OCI-LY7 (cell line): ENCODE measurements around the gene FKBP6.
"Not testable (repeated sequence)": the region's sequence is repeated elsewhere in the genome, so short reads cannot be mapped to it uniquely, and the experiment has no call there.

Experiments used
- EZH2phosphoT487 ChIP-seq: fragments of 200-600 bp; sonication (generic); IDR thresholded peaks from 2 replicates; pipeline ENCODE4 v1.6.1; 2018; ENCODE audit warnings: low read depth, borderline replicate concordance, mild to moderate bottlenecking, mixed run types, antibody characterized with exemption, low read length, moderate library complexity, mixed read lengths
- TF ChIP-seq, protein P1 (sequence below): fragments of 200-600 bp; sonication (generic); conservative IDR thresholded peaks from 2 replicates; pipeline ENCODE4 v1.5.1; 2014; ENCODE audit warnings: mild to moderate bottlenecking, antibody characterized with exemption, low read length, moderate library complexity, mixed read lengths

DNA sequence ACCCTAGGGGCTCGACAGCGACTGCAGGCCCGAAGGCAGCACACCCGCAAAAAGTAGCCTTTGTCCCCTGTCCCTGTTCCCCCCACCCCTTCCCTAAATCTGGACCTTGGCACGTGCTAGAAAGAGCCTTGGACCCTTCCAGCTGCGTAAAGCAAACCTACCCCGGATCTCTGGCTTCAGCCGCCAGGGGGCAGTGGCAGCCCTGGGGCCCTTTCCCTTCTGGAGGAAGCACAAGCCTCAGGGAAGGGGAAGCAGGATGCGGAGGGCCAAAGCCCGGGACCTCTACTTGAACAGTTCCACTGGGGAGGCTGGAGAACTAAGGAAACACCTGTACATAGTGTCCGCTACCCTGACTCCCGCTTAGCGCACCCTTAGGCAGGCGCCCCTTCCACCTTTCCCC lies 26.9 kb upstream of the FKBP6 start:
- TF ChIP-seq, protein P1, sequence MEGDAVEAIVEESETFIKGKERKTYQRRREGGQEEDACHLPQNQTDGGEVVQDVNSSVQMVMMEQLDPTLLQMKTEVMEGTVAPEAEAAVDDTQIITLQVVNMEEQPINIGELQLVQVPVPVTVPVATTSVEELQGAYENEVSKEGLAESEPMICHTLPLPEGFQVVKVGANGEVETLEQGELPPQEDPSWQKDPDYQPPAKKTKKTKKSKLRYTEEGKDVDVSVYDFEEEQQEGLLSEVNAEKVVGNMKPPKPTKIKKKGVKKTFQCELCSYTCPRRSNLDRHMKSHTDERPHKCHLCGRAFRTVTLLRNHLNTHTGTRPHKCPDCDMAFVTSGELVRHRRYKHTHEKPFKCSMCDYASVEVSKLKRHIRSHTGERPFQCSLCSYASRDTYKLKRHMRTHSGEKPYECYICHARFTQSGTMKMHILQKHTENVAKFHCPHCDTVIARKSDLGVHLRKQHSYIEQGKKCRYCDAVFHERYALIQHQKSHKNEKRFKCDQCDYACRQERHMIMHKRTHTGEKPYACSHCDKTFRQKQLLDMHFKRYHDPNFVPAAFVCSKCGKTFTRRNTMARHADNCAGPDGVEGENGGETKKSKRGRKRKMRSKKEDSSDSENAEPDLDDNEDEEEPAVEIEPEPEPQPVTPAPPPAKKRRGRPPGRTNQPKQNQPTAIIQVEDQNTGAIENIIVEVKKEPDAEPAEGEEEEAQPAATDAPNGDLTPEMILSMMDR = 0 out of 2 replicates have a peak, but pooled peaks have one; percentile 32
- not testable (repeated sequence) for TF ChIP-seq EZH2phosphoT487
